SK-N-SH (cell line): Measurements from ENCODE around the gene KCND3. TPM values are rescaled to one million over a fixed set of nuclear protein-coding genes. Genes with fewer than 3 reads are reported as not detected.

ENCODE experiments used
- CTCF ChIA-PET: fragments of 300-600, 350-600 bp; formaldehyde crosslinking; extraction: SDS; loops from one replicate; lab custom pipeline; 2021; lab: Yijun Ruan, JAX
- POLR2A ChIA-PET: fragments of 350-600 bp; sonication (Branson Sonifier 250); formaldehyde crosslinking; extraction: SDS; loops from one replicate; lab custom pipeline; 2020; ENCODE audit warnings: antibody characterized with exemption, inconsistent platforms; lab: Yijun Ruan, JAX
- DNase-seq: peaks from one replicate; pipeline ENCODE4 v3.0.0; 2012
- H2AFZ ChIP-seq: fragments of 200-600 bp; sonication (generic); 2 replicates; pipeline ENCODE4 v1.8.1; 2016; ENCODE audit warnings: antibody characterized with exemption, mild to moderate bottlenecking, low read depth
- H3F3A ChIP-seq: fragments of 200-600 bp; sonication (generic); replicated peaks from 2 replicates; pipeline ENCODE3; 2016; ENCODE audit warnings: antibody characterized with exemption, mild to moderate bottlenecking; ENCODE audit not compliant: insufficient read depth
- H3K27ac ChIP-seq, 2 experiments: fragments of 200-500 bp in 1 of 2; fragments of 200-600 bp in 1 of 2; sonication (Bioruptor generic) in 1 of 2; sonication (generic), shearing (Covaris generic) in 1 of 2; 2 replicates each; pipeline versions ENCODE4 v1.5.1 to v1.6.1; 2014 to 2016; ENCODE audit warnings: low read depth in 2 of 2, inconsistent platforms in 1 of 2, low read length in 1 of 2, mild to moderate bottlenecking in 1 of 2, mixed read lengths in 1 of 2
- H3K27me3 ChIP-seq: fragments of 200-600 bp; sonication (generic), shearing (Covaris generic); 2 replicates; pipeline ENCODE4 v1.6.1; 2016; ENCODE audit warnings: mixed run types; ENCODE audit not compliant: insufficient read depth
- H3K36me3 ChIP-seq, 2 experiments: fragments of 200-500 bp in 1 of 2; fragments of 200-600 bp in 1 of 2; sonication (Bioruptor generic) in 1 of 2; sonication (generic) in 1 of 2; replicated peaks in 1 of 2; 2 replicates each; pipeline versions ENCODE3 to v1.5.1; 2014 to 2016; ENCODE audit warnings: low read length in 1 of 2, mild to moderate bottlenecking in 1 of 2; ENCODE audit not compliant: insufficient read depth in 2 of 2, control insufficient read depth in 1 of 2
- H3K4me1 ChIP-seq, 2 experiments: fragments of 200-500 bp in 1 of 2; fragments of 200-600 bp in 1 of 2; sonication (Bioruptor generic) in 1 of 2; sonication (generic), shearing (Covaris generic) in 1 of 2; 2 replicates each; pipeline versions ENCODE4 v1.5.1 to v1.6.1; 2014 to 2016; ENCODE audit warnings: low read depth in 1 of 2, low read length in 1 of 2, mixed run types in 1 of 2; ENCODE audit not compliant: insufficient read depth in 2 of 2, control insufficient read depth in 1 of 2
- H3K4me2 ChIP-seq: fragments of 200-600 bp; sonication (generic), shearing (Covaris generic); 2 replicates; pipeline ENCODE4 v1.6.1; 2017; ENCODE audit warnings: mixed run types
- H3K4me3 ChIP-seq, 2 experiments: fragments of 200-500 bp in 1 of 2; fragments of 200-600 bp in 1 of 2; sonication (Bioruptor generic) in 1 of 2; sonication (generic), shearing (Covaris generic) in 1 of 2; 2 replicates each; pipeline versions ENCODE4 v1.5.1 to v1.8.1; 2014 to 2016; ENCODE audit warnings: low read depth in 2 of 2, inconsistent platforms in 1 of 2, low read length in 1 of 2, mild to moderate bottlenecking in 1 of 2, mixed read lengths in 1 of 2, moderate library complexity in 1 of 2
- H3K79me2 ChIP-seq: fragments of 200-600 bp; sonication (generic); 2 replicates; pipeline ENCODE4 v1.8.1; 2017; ENCODE audit warnings: mild to moderate bottlenecking; ENCODE audit not compliant: insufficient read depth
- H3K9ac ChIP-seq: fragments of 200-600 bp; sonication (generic); 2 replicates; pipeline ENCODE4 v1.6.1; 2017; ENCODE audit warnings: mixed run types
- H3K9me2 ChIP-seq: fragments of 200-600 bp; sonication (generic); 2 replicates; pipeline ENCODE4 v1.6.1; 2017; ENCODE audit warnings: mixed run types
- H3K9me3 ChIP-seq: fragments of 200-600 bp; sonication (generic); 2 replicates; pipeline ENCODE4 v1.6.1; 2017; ENCODE audit warnings: mixed run types, mild to moderate bottlenecking, moderate library complexity
- H4K20me1 ChIP-seq: fragments of 200-600 bp; sonication (generic); 2 replicates; pipeline ENCODE4 v1.6.1; 2017; ENCODE audit warnings: mild to moderate bottlenecking, mixed run types; ENCODE audit not compliant: insufficient read depth
- CHD2 ChIP-seq: fragments of 150-350 bp; IDR thresholded peaks from 2 replicates; pipeline ENCODE4 v1.6.1; 2018; ENCODE audit warnings: low read length; ENCODE audit not compliant: partially characterized antibody
- ELF1 ChIP-seq: IDR thresholded peaks from 2 replicates; pipeline ENCODE4 v1.4.0; 2012
- FOSL2 ChIP-seq: IDR thresholded peaks from 2 replicates; pipeline ENCODE4 v1.4.0; 2012; ENCODE audit warnings: low read depth, mild to moderate bottlenecking, moderate library complexity, borderline replicate concordance
- FOXM1 ChIP-seq: IDR thresholded peaks from 2 replicates; pipeline ENCODE4 v1.4.0; 2012; ENCODE audit warnings: low read depth, mild to moderate bottlenecking
- GABPA ChIP-seq: IDR thresholded peaks from 2 replicates; pipeline ENCODE4 v1.4.0; 2012; ENCODE audit warnings: low read depth, mild to moderate bottlenecking
- GATA2 ChIP-seq: sonication (generic); formaldehyde crosslinking; IDR thresholded peaks from 2 replicates; pipeline ENCODE4 v1.5.0; 2020; ENCODE audit warnings: mild to moderate bottlenecking, missing genetic modification reagents
- IRF3 ChIP-seq: fragments of 150-350 bp; IDR thresholded peaks from 2 replicates; pipeline ENCODE4 v1.6.1; 2016; ENCODE audit warnings: mild to moderate bottlenecking, low read depth, low read length
- NFIC ChIP-seq: IDR thresholded peaks from 2 replicates; pipeline ENCODE4 v1.4.0; 2012; ENCODE audit warnings: borderline replicate concordance
- RFX5 ChIP-seq: IDR thresholded peaks from 2 replicates; pipeline ENCODE4 v1.6.1; 2012; ENCODE audit warnings: mild to moderate bottlenecking, improper control_type of control experiment, low read length
- SIN3A ChIP-seq: IDR thresholded peaks from 2 replicates; pipeline ENCODE4 v1.6.1; 2012; ENCODE audit warnings: low read depth, mild to moderate bottlenecking, low read length, moderate library complexity, borderline replicate concordance
- TCF12 ChIP-seq: IDR thresholded peaks from 2 replicates; pipeline ENCODE4 v1.4.0; 2012
- TEAD4 ChIP-seq: IDR thresholded peaks from 2 replicates; pipeline ENCODE4 v1.4.0; 2012; ENCODE audit warnings: mild to moderate bottlenecking, borderline replicate concordance; ENCODE audit not compliant: insufficient read depth
- USF2 ChIP-seq: fragments of 150-350 bp; IDR thresholded peaks from 2 replicates; pipeline ENCODE4 v1.6.1; 2017; ENCODE audit warnings: antibody characterized with exemption, low read length, low read depth, borderline replicate concordance
- YY1 ChIP-seq: IDR thresholded peaks from 2 replicates; pipeline ENCODE4 v1.4.0; 2012; ENCODE audit warnings: low read depth, mild to moderate bottlenecking
- ZBTB33 ChIP-seq: IDR thresholded peaks from 2 replicates; pipeline ENCODE4 v1.4.0; 2012; ENCODE audit warnings: low read depth, borderline replicate concordance
- WGBS: methylation state at CpG from one replicate; pipeline ENCODE4 v1.1.6; 2017; ENCODE audit warnings: low lambda C conversion rate; 5-methylcytosine and 5-hydroxymethylcytosine counted together
- polyA plus RNA-seq, 3 experiments: library from polyadenylated mRNA; depleted of rRNA; stranded (reverse); fragments of >200 nt; gene quantifications; 2 replicates each; pipeline ENCODE4 v1.2.3, GENCODE V29; 2012
- TF ChIP-seq, protein P1 (sequence below): IDR thresholded peaks from 2 replicates; pipeline ENCODE4; 2012

The KCND3 gene
- polyA plus RNA-seq, 1 of the 3 experiments (the other 2 are of a cell fraction), result not detected

GRCh38 chr1:111956155-111956771 is 33.2 kb downstream of the KCND3 start:
- H3K9me2 ChIP-seq, result no peaks in the 10 kb centered on the region
- no peaks in the 10 kb centered on the region for H3K36me3 ChIP-seq
- DNase-seq, result no peak
- H3K27me3 ChIP-seq, result no peaks in the 10 kb centered on the region; the same call in 1 of the 2 replicates
- H3F3A ChIP-seq, result no peaks in the 10 kb centered on the region
- no peaks in the 10 kb centered on the region for H3K79me2 ChIP-seq
- no peaks in the 10 kb centered on the region for H3K4me1 ChIP-seq
- 61% methylated on average over 11 of the region's 13 CpGs for WGBS
- H3K4me2 ChIP-seq, result no peak overlapping the region
- no peak overlapping the region for H3K9ac ChIP-seq
- no peaks in the 10 kb centered on the region for H3K9me3 ChIP-seq
- H3K27ac ChIP-seq, result no peak overlapping the region
- H3K4me3 ChIP-seq, result no peak overlapping the region
- POLR2A ChIA-PET, result no interaction called here
- no peaks in the 10 kb centered on the region for H4K20me1 ChIP-seq
- CTCF ChIA-PET, result no interaction called here
- no peak for TF ChIP-seq IRF3
- no peak for TF ChIP-seq SIN3A
- TF ChIP-seq NFIC, result no peak
- no peak for TF ChIP-seq GABPA
- TF ChIP-seq USF2, result no peak
- H2AFZ ChIP-seq, result no peak overlapping the region

GRCh38 chr1:111955755-111956154 is 33.7 kb downstream of the KCND3 start:
- H3K79me2 ChIP-seq, result no peaks in the 10 kb centered on the region
- H3K9me3 ChIP-seq, result no peaks in the 10 kb centered on the region
- 34% methylated on average over 6 of the region's 6 CpGs for WGBS
- no peaks in the 10 kb centered on the region for H3K4me1 ChIP-seq
- TF ChIP-seq FOSL2 (no peak), ZBTB33 (no peak), GATA2 (CRISPR knock-in tag) (no peak), CHD2 (no peak), RFX5 (no peak), ELF1 (no peak), NFIC (no peak), FOXM1 (no peak), YY1 (no peak), TCF12 (no peak), TEAD4 (no peak)
- TF ChIP-seq, protein P1, sequence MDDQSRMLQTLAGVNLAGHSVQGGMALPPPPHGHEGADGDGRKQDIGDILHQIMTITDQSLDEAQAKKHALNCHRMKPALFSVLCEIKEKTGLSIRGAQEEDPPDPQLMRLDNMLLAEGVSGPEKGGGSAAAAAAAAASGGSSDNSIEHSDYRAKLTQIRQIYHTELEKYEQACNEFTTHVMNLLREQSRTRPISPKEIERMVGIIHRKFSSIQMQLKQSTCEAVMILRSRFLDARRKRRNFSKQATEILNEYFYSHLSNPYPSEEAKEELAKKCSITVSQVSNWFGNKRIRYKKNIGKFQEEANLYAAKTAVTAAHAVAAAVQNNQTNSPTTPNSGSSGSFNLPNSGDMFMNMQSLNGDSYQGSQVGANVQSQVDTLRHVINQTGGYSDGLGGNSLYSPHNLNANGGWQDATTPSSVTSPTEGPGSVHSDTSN, result no peak
- no peak for DNase-seq
- H3K4me2 ChIP-seq, result no peak overlapping the region
- no peak overlapping the region for H3K27ac ChIP-seq
- H2AFZ ChIP-seq, result no peak overlapping the region
- no peaks in the 10 kb centered on the region for H3K36me3 ChIP-seq
- no peaks in the 10 kb centered on the region for H3F3A ChIP-seq
- H3K4me3 ChIP-seq, result no peak overlapping the region
- CTCF ChIA-PET, result no interaction called here
- H3K27me3 ChIP-seq, result no peaks in the 10 kb centered on the region; the same call in 1 of the 2 replicates
- H3K9me2 ChIP-seq, result no peaks in the 10 kb centered on the region
- POLR2A ChIA-PET, result no interaction called here
- H4K20me1 ChIP-seq, result no peaks in the 10 kb centered on the region
- no peak overlapping the region for H3K9ac ChIP-seq
